ENCODE results near the gene CATSPERD. TPM values are rescaled to one million over a fixed set of nuclear protein-coding genes. Genes with fewer than 3 reads are reported as not detected.

CATSPERD gene
- total RNA-seq, 4 donors from 2014 or later, result not detected

- DNase-seq, result no peak
- WGBS, 2 donors, result 95 to 96% methylated on average over 29 to 35 of the region's 40 CpGs
- H3K27me3 ChIP-seq, result no peaks in the 10 kb centered on the region
- peaks cover 46 to 65% of the 10 kb centered on the region in 2 donors for H3K36me3 ChIP-seq
- no peaks in the 10 kb centered on the region for H3K9me3 ChIP-seq
- TF ChIP-seq, protein P1, sequence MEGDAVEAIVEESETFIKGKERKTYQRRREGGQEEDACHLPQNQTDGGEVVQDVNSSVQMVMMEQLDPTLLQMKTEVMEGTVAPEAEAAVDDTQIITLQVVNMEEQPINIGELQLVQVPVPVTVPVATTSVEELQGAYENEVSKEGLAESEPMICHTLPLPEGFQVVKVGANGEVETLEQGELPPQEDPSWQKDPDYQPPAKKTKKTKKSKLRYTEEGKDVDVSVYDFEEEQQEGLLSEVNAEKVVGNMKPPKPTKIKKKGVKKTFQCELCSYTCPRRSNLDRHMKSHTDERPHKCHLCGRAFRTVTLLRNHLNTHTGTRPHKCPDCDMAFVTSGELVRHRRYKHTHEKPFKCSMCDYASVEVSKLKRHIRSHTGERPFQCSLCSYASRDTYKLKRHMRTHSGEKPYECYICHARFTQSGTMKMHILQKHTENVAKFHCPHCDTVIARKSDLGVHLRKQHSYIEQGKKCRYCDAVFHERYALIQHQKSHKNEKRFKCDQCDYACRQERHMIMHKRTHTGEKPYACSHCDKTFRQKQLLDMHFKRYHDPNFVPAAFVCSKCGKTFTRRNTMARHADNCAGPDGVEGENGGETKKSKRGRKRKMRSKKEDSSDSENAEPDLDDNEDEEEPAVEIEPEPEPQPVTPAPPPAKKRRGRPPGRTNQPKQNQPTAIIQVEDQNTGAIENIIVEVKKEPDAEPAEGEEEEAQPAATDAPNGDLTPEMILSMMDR (IDR thresholded peaks at IDR 0.05), result no peak
- no peak for TF ChIP-seq POLR2A (IDR thresholded peaks at IDR 0.05)
- intact Hi-C loops (cut with DNase I), result no loop called here
- H3K4me3 ChIP-seq (replicated peaks in 1 of 3), result no peak overlapping the region
- H3K27ac ChIP-seq, result no peak overlapping the region
- no peaks in the 10 kb centered on the region for H3K4me1 ChIP-seq
These were observed 16.3 kb upstream of the CATSPERD start for GRCh38 chr19:5703819-5704818.

DNA sequence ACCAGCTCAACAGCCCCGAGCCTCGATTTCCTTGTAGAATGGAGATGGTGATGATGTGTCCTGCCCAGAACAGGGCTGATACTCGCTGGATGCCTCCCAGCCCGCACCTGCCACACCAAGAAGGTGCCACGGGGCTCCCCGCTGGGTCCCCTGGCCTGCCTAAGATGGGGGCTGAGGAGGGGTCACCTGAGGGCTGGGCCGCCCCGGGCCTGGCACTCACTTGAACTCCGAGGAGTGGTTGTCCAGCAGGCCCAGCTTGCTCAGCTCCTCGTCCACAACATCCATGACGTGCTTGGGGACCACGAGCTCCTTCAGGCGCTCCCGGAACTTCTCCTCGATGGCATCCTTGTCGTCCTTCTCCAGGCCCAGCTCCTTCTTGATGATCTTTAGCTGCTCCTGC, 14.9 kb upstream of the CATSPERD start:
- DNase-seq, result no peak
- Histone ChIP-seq H3K27ac (no peak overlapping the region), H3K4me1 (no peaks in the 10 kb centered on the region), H3K36me3 (peaks cover 51 to 59% of the 10 kb centered on the region in 2 donors), H3K9me3 (no peaks in the 10 kb centered on the region), H3K27me3 (no peaks in the 10 kb centered on the region), H3K4me3 (replicated peaks in 1 of 3) (no peak overlapping the region)
- intact Hi-C loops (cut with DNase I), result no loop called here
- 76 to 91% methylated on average over 7 to 15 of the region's 16 CpGs for WGBS, 2 donors
- TF ChIP-seq, protein P1 (IDR thresholded peaks at IDR 0.05), result no peak
- no peak for TF ChIP-seq POLR2A (IDR thresholded peaks at IDR 0.05)

GRCh38 chr19:5706876-5707573, 13.4 kb upstream of the CATSPERD start:
- 93 to 95% methylated on average over 25 to 32 of the region's 35 CpGs for whole genome bisulfite sequencing, 2 donors
- H3K36me3 ChIP-seq, result peaks cover 65 to 72% of the 10 kb centered on the region in 2 donors

GRCh38 chr19:5707576-5708575, 12.6 kb upstream of the CATSPERD start:
- no peak for DNase-seq
- H3K4me3 ChIP-seq (replicated peaks in 1 of 3), result no peak overlapping the region

More at GRCh38 chr19:5706876-5707573, 13.4 kb upstream of the CATSPERD start:
- no peak for DNase-seq
- H3K4me3 ChIP-seq (replicated peaks in 1 of 3), result no peak overlapping the region
- intact Hi-C loops (cut with DNase I), result no loop called here
- no peaks in the 10 kb centered on the region for H3K9me3 ChIP-seq
- no peak overlapping the region for H3K27ac ChIP-seq
- H3K4me1 ChIP-seq, result no peaks in the 10 kb centered on the region
- H3K27me3 ChIP-seq, result no peaks in the 10 kb centered on the region
- TF ChIP-seq POLR2A (IDR thresholded peaks at IDR 0.05), result no peak
- TF ChIP-seq, protein P1 (IDR thresholded peaks at IDR 0.05), result no peak

More at GRCh38 chr19:5707576-5708575, 12.6 kb upstream of the CATSPERD start:
- H3K27me3 ChIP-seq, result no peaks in the 10 kb centered on the region
- no peaks in the 10 kb centered on the region for H3K4me1 ChIP-seq
- intact Hi-C loops (cut with DNase I), result no loop called here
- TF ChIP-seq POLR2A (IDR thresholded peaks at IDR 0.05), result no peak
- TF ChIP-seq, protein P1 (IDR thresholded peaks at IDR 0.05), result no peak
- no peaks in the 10 kb centered on the region for H3K9me3 ChIP-seq
- H3K27ac ChIP-seq, result no peak overlapping the region
- WGBS, 2 donors, result 91 to 96% methylated on average over 16 to 25 of the region's 37 CpGs
- H3K36me3 ChIP-seq, result peaks cover 74 to 80% of the 10 kb centered on the region in 2 donors
